ENCODE results near the gene GABPB1. TPM values are rescaled to one million over a fixed set of nuclear protein-coding genes. Genes with fewer than 3 reads are reported as not detected.

Gene GABPB1
- total RNA-seq, 2 experiments from 2014 or later, result 40.3 to 43.6 TPM

DNA sequence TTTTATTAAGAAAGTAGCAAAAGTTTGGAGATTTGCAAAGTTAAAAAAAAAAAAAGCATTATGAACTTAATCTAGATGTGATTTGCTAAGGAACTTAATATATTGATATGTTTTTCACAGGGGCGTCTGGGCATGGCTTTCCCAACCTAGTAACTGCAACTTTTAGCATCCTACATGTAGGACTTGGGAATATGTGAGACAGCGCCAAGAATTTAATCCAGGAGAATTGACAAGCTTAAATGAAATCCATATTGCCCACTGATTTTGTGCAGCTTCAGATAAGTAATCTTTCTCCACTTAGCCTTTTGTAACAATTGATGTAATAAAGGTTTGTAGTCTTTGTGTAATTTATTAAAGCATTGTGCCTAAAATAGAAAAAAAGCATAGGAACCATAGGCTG is 982 bp upstream of the GABPB1 start:
- no peak for DNase-seq
- no peaks in the 10 kb centered on the region for H3K9me3 Mint-ChIP-seq
- H3K27ac Mint-ChIP-seq, result peak overlapping the region; percentile 99
- peaks cover 67% of the 10 kb centered on the region for H3K36me3 Mint-ChIP-seq
- H3K27me3 Mint-ChIP-seq, result no peaks in the 10 kb centered on the region
- peak overlapping the region; percentile 93 for H3K4me3 Mint-ChIP-seq
- H3K4me1 Mint-ChIP-seq, result peaks cover 27% of the 10 kb centered on the region

DNA sequence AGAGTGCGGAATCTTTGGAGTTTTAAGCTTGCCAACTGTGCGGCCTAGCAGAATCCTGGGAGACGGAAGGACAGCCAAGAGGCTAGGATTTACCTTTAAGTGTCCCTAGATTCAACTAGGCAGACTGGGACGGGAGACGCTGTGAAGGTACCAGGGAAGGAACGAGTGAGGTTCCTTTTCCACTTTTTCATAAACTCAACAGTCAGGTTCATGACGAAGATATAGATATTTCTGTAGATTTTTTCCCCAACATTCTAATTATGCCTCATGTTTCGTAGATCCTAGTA is 564 bp upstream of the GABPB1 start:
- H3K36me3 Mint-ChIP-seq, result peaks cover 63% of the 10 kb centered on the region
- no peak for DNase-seq
- H3K27me3 Mint-ChIP-seq, result no peaks in the 10 kb centered on the region
- H3K27ac Mint-ChIP-seq, result peak overlapping the region; percentile 99
- no peaks in the 10 kb centered on the region for H3K9me3 Mint-ChIP-seq
- H3K4me1 Mint-ChIP-seq, result peaks cover 28% of the 10 kb centered on the region
- peak overlapping the region; percentile 93 for H3K4me3 Mint-ChIP-seq

DNA sequence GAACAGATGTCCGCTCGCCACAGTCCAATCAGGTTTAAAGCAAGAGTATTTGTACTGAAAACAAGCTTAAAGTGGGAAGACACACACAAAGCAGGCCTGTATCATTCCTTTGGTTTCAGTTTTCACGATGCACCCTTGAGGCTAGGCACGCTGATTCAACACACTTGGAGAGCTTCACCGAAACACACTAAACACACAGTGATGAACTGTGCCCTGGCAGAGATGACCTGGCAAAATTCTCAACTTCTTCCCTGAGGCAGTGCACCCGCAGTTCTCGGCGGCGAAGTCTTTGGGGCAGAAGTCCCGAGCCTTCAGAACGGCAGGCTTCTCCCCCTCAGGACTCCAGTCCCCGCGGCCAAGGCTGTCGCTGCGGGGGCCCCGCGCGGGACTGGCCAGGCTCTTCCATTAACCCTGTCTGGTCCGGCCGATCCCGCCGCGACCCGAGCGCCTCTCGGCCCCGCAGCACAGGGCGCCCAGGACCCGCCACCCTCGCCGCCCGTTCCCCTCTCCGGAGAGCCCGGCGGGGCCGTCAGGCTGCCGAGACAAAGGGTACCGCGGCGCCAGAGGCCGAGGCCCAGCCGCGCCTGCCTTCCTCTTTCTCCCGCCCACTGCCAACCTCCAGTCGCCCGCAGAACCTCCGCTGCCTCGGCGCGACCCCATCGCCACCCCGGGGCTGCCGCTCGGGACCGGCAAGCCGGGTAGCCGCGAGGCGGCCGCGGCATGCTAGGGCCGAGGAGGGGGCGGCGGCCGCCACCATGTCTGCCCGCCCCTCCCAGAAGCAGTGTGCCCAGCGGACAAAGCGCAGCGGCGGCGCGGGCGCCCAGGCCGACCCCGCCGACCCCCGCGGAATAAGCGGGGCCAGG is 792 bp downstream of the GABPB1 start:
- peak overlapping the region; percentile 99 for H3K27ac Mint-ChIP-seq
- H3K4me3 Mint-ChIP-seq, result peak overlapping the region; percentile 93
- H3K4me1 Mint-ChIP-seq, result peaks cover 37% of the 10 kb centered on the region
- peak; percentile 58 for DNase-seq
- peaks cover 56% of the 10 kb centered on the region for H3K36me3 Mint-ChIP-seq
- H3K9me3 Mint-ChIP-seq, result no peaks in the 10 kb centered on the region
- H3K27me3 Mint-ChIP-seq, result no peaks in the 10 kb centered on the region

DNA sequence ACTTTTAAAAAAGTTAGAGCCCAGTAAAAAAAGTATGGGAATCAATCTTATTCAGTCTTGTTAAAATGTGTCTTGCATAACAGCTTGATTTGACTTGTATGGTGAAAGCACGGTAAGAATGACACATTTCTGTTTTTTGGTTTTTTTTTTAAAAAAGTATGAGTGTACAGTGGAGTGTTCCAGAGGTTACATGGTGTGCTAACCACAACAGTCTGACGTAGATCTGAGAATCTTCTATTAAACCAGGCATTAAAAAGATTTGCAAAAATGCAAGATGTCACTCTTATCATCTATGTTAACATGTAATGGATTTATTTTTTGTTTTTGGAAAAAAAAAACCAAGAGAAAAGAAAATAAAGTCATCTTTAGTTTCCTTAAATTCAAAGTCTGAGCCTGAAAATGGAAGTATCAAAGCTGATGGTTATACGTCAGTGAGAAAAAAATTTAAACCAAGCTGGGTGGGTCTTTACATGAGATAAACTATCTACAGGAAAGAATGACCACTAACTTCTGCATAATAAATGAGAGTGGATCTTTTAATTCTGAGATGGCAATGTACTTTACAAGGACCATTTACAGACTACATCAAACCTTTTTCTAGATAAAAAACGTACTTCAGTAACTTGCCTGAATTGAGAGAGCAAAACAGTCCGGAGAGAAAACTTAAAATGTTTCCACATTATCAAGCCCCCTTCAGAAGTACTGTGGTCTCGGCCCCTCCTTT is 1.6 kb downstream of the GABPB1 start:
- no peak for DNase-seq
- Mint-ChIP-seq H3K27me3 (no peaks in the 10 kb centered on the region), H3K4me3 (peak overlapping the region; percentile 93), H3K36me3 (peaks cover 53% of the 10 kb centered on the region), H3K9me3 (no peaks in the 10 kb centered on the region), H3K4me1 (peaks cover 37% of the 10 kb centered on the region), H3K27ac (peak overlapping the region; percentile 99)

DNA sequence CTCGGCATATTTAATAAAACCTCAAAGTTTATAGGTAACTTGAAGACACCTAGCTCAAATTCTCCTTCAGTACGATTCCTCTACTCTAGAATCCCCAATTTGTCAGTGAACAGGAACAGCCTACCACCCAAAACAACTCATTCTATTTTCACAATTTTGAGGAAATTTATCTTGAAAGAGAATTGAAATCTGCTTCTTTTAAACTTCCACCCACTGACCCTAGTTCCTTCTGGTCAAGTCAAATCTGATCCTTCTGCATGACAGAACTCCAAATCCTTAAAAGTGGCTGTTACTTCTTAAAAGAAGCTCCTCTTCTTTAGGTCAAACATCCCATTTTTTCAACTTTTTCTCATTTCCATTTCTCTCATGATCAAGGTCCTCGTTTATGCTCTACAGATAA is 4.4 kb downstream of the GABPB1 start:
- no peak for DNase-seq
- Mint-ChIP-seq H3K27me3 (no peaks in the 10 kb centered on the region), H3K9me3 (no peaks in the 10 kb centered on the region), H3K36me3 (peaks cover 44% of the 10 kb centered on the region), H3K4me3 (peak overlapping the region; percentile 93), H3K27ac (peak overlapping the region; percentile 93), H3K4me1 (peaks cover 38% of the 10 kb centered on the region)

DNA sequence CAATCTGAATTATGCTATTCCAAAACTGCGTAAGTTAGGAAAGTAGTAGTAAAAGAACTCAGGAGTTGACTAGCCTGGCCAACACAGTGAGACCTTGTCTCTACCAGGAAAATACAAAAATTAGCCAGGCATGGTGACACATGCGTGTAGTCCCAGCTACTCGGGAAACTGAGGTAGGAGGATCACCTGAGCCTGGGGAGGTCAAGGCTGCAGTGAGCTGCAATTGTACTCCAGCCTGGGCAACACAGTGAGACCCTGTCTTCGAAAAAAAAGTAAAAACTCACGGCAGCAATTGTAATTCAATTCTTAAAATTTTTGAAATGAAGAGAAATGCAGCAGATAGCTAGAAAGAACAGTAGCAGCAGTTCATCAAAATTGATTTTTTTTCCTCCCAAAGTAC is 9.7 kb downstream of the GABPB1 start:
- H3K4me1 Mint-ChIP-seq, result peaks cover 37% of the 10 kb centered on the region
- DNase-seq, result no peak
- H3K27ac Mint-ChIP-seq, result no peak overlapping the region
- no peaks in the 10 kb centered on the region for H3K27me3 Mint-ChIP-seq
- H3K4me3 Mint-ChIP-seq, result no peak overlapping the region
- H3K9me3 Mint-ChIP-seq, result no peaks in the 10 kb centered on the region
- H3K36me3 Mint-ChIP-seq, result peaks cover 25% of the 10 kb centered on the region

DNA sequence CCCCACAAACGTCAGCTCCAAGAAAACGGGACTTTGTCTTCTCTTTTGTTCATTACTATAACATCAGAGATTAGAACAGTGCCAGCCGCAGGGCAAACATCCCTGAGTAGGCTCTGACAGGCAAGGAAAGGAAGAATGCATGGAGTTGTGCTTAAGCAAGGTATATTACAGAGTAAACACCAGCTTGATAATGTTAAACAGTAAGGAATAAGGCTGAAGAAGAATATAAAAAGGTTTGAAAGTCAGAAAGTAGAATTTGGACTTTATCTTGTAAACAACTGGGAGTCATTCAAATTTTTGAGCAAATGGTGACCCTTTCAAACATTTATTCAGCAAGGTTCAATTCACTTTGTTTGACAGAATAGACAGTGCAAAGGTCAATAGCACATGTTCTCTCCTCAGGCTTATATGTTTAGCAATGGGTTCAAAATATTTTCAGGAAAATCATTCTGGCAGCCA is 11.0 kb downstream of the GABPB1 start:
- Mint-ChIP-seq H3K27ac (no peak overlapping the region), H3K9me3 (no peaks in the 10 kb centered on the region)

DNA sequence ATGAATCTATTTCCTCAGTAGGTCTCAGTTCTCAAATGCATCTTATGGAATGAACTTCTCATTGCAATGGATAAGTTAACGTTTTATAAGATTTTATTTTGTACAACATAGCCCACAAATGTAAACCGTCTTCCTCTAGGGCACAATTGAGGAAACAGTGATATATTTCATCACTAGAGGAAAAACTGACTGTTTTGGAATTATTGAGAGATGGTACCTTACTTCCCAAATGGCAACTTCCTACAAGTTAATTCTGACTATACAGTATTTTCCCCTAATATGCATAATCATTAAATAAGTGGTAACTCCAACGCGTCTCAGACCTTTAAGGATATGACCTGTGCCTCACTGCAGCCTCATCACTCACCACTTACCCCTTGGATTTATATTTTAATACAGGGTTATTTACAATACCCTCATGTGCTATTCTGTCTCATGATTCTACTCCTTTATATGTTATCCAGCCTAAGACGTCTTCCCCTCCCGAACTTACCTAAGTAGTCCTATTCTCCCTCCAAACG is 13.3 kb downstream of the GABPB1 start:
- no peaks in the 10 kb centered on the region for H3K27me3 Mint-ChIP-seq
- peaks cover 26% of the 10 kb centered on the region for H3K4me1 Mint-ChIP-seq
- no peaks in the 10 kb centered on the region for H3K9me3 Mint-ChIP-seq
- H3K27ac Mint-ChIP-seq, result no peak overlapping the region
- DNase-seq, result no peak
- H3K4me3 Mint-ChIP-seq, result no peak overlapping the region
- peaks cover 27% of the 10 kb centered on the region for H3K36me3 Mint-ChIP-seq

More for the DNA sequence above, 11.0 kb downstream of the GABPB1 start:
- Mint-ChIP-seq H3K4me3 (no peak overlapping the region), H3K4me1 (peaks cover 28% of the 10 kb centered on the region), H3K36me3 (peaks cover 28% of the 10 kb centered on the region), H3K27me3 (no peaks in the 10 kb centered on the region)
- no peak for DNase-seq

DNA sequence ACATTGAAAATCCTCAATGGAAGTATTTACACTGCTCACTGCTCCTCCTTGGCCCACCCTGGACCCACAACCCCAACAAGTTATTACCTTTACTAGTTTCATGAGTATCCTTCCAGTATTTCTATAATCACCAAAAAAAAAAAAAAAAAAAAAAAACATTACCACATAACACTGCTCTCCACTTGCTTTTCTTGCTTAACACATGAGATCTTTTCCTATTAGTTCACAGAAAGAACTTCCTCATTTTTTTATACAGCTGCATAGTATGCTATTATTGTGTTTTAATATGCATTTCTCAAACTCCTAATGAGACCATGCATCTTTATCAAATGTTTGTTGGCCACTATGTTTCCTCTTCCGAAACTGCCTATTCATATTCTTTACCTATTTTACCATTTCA is 14.6 kb downstream of the GABPB1 start:
- H3K4me1 Mint-ChIP-seq, result peaks cover 22% of the 10 kb centered on the region
- H3K27me3 Mint-ChIP-seq, result no peaks in the 10 kb centered on the region
- no peak overlapping the region for H3K27ac Mint-ChIP-seq
- DNase-seq, result no peak
- H3K4me3 Mint-ChIP-seq, result no peak overlapping the region
- H3K9me3 Mint-ChIP-seq, result no peaks in the 10 kb centered on the region
- peaks cover 19% of the 10 kb centered on the region for H3K36me3 Mint-ChIP-seq

DNA sequence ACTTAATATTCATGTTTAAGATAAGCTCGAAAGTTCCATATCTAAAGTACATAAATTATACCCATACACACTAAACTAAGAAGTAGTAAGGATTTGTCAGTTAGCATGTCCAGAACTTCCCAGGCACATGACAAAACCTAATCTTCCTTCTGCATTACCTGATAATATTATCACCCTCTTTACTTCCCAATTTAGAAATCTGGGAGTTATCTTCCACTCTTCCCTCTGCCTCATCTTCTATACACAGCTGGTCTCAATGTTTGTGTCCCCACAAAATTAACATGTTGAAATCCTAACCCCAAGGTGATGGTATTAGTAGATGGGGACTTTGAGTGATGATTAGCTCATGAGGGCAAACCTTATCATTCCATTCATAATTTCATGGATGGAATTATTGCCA is 15.3 kb downstream of the GABPB1 start:
- Mint-ChIP-seq H3K27me3 (no peaks in the 10 kb centered on the region), H3K4me3 (no peak overlapping the region), H3K36me3 (peaks cover 20% of the 10 kb centered on the region), H3K9me3 (no peaks in the 10 kb centered on the region), H3K4me1 (peaks cover 21% of the 10 kb centered on the region), H3K27ac (no peak overlapping the region)
- DNase-seq, result no peak

DNA sequence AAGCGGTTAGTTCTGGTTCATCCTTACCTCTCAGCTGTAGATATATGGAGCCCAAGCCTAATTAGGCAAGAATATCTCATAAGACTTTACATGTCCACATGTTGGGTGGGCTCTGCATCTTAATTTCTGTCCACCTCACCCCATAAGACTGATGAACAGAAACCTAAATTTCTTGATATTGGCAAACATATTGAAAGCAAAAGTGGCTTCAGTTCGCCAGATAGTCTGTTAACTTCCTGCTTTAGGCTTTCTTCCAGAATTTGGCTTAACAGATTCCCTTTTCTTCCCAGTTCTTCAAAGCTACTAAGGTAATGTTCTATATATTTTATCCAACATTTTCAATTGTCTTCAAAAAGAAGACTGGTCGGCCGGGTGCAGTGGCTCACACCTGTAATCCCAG is 19.7 kb downstream of the GABPB1 start:
- H3K4me3 Mint-ChIP-seq, result no peak overlapping the region
- H3K27ac Mint-ChIP-seq, result no peak overlapping the region
- H3K4me1 Mint-ChIP-seq, result peaks cover 27% of the 10 kb centered on the region
- H3K36me3 Mint-ChIP-seq, result peaks cover 25% of the 10 kb centered on the region
- H3K9me3 Mint-ChIP-seq, result no peaks in the 10 kb centered on the region
- DNase-seq, result no peak
- H3K27me3 Mint-ChIP-seq, result no peaks in the 10 kb centered on the region

DNA sequence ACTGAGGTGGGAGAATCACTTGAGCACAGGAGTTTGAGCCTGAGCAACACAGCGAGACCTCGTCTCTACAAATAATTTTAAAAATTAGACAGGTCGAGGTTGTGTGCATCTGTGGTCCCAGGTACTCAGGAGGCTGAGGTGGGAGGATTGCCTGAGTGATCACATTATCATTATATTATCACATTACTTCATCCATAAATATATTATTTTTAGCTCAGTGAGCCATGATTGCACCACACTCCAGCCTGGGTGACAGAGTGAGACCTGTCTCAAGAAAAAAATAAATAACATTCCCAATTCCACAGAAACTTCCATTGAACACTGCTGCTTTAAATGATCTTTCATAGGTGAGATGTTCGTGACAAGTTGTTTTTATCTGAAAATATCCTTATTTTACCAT is 21.8 kb downstream of the GABPB1 start:
- no peak for DNase-seq
- H3K4me1 Mint-ChIP-seq, result peaks cover 22% of the 10 kb centered on the region
- H3K36me3 Mint-ChIP-seq, result peaks cover 17% of the 10 kb centered on the region
- H3K27me3 Mint-ChIP-seq, result no peaks in the 10 kb centered on the region
- no peak overlapping the region for H3K4me3 Mint-ChIP-seq
- H3K9me3 Mint-ChIP-seq, result no peaks in the 10 kb centered on the region
- H3K27ac Mint-ChIP-seq, result no peak overlapping the region

DNA sequence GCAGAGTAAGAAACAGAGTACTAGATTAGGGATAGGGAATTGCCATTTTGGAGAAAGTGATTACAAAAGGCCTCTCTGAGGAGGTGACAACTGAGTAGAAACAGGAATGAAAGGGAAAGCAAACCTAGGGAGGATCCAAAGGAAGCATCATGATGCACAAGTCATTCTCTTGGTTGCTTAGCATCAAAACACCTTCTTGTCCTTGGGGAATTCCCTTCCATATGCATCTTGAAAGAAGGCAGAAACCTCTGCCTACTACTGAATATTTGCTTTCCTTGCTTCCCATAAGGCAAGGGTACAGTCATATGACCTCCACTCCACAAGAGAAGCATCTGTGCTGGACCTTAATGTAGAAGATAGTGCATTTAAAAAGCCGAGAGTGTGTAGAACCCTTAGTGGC is 24.1 kb downstream of the GABPB1 start:
- DNase-seq, result no peak
- Mint-ChIP-seq H3K4me3 (no peak overlapping the region), H3K36me3 (peaks cover 22% of the 10 kb centered on the region), H3K9me3 (no peaks in the 10 kb centered on the region), H3K27ac (no peak overlapping the region), H3K27me3 (no peaks in the 10 kb centered on the region), H3K4me1 (peaks cover 22% of the 10 kb centered on the region)

DNA sequence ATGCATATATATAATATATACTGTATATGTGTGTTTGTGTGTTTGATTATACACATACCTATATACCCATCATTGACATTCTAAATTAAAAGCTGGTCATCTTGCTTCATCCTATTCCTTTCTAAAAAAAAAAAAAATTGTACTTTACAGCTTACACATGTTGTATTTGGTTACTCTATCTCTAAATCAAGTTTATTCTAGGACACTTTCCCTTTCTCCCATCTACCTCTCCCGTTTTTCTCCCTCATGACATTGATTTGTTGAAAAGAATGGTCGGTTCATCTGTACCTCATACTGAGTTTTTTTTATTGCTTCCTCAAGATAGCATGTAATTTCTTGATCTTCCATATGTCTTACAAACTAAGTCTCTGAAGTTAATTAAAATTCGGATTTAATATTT is 26.9 kb downstream of the GABPB1 start:
- H3K4me3 Mint-ChIP-seq, result no peak overlapping the region
- peaks cover 9% of the 10 kb centered on the region for H3K4me1 Mint-ChIP-seq
- H3K27me3 Mint-ChIP-seq, result no peaks in the 10 kb centered on the region
- H3K36me3 Mint-ChIP-seq, result peaks cover 13% of the 10 kb centered on the region
- no peaks in the 10 kb centered on the region for H3K9me3 Mint-ChIP-seq
- no peak for DNase-seq
- H3K27ac Mint-ChIP-seq, result no peak overlapping the region

DNA sequence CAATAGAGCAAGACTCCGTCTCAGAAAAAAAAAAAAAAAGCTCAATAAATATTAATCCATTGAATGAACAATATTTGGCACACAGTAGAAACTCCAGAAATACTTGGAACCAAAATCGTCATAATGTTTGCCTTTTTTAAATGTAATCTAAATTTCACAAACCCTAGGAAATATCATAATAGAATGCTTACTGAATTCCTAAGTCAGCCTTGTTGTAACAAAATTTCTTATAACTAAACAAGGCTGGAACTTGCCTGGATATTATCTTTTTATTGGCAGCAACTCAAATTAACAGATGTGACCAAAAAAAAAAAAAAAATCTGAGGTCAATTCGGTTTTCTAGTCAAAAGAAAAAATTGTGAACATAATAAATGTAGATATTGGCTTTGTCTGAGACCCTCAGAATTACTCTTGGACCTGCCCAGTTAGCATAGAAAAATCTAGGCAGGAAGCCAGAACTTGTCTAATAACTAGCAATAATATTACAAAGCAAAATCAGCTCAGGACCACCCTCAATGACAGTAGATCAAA is 33.3 kb downstream of the GABPB1 start:
- Mint-ChIP-seq H3K4me3 (no peak overlapping the region), H3K36me3 (peaks cover 1% of the 10 kb centered on the region), H3K9me3 (no peaks in the 10 kb centered on the region), H3K27me3 (no peaks in the 10 kb centered on the region), H3K27ac (no peak overlapping the region), H3K4me1 (peaks cover 11% of the 10 kb centered on the region)
- no peak for DNase-seq

Data from activated naive CD8-positive, alpha-beta T cell treated with anti-CD3 and anti-CD28 coated beads for 36 hours (primary cell).